ENCODE results near the gene PLXNA4.

- TF ChIP-seq EP300 (IDR thresholded peaks at IDR 0.05; ENCODE audit: low read depth) = no peak
- TF ChIP-seq, protein P1, sequence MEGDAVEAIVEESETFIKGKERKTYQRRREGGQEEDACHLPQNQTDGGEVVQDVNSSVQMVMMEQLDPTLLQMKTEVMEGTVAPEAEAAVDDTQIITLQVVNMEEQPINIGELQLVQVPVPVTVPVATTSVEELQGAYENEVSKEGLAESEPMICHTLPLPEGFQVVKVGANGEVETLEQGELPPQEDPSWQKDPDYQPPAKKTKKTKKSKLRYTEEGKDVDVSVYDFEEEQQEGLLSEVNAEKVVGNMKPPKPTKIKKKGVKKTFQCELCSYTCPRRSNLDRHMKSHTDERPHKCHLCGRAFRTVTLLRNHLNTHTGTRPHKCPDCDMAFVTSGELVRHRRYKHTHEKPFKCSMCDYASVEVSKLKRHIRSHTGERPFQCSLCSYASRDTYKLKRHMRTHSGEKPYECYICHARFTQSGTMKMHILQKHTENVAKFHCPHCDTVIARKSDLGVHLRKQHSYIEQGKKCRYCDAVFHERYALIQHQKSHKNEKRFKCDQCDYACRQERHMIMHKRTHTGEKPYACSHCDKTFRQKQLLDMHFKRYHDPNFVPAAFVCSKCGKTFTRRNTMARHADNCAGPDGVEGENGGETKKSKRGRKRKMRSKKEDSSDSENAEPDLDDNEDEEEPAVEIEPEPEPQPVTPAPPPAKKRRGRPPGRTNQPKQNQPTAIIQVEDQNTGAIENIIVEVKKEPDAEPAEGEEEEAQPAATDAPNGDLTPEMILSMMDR (IDR thresholded peaks at IDR 0.05) = no peak
- no peak for TF ChIP-seq POLR2AphosphoS5 (IDR thresholded peaks at IDR 0.05)
- TF ChIP-seq POLR2A (IDR thresholded peaks at IDR 0.05) = no peak
Measured at GRCh38 chr7:132476541-132476940, 99.7 kb downstream of the PLXNA4 start.
